SIG-M5 treated with dmso at 0.1 percent for 504 hours (cell line): ENCODE data around the gene GASK1B.

Source experiments
- DNase-seq: peaks from one replicate; lab custom pipeline; 2025; ENCODE audit not compliant: unreplicated experiment; lab: John Stamatoyannopoulos, UW

GASK1B gene

GRCh38 chr4:158172261-158173258 lies at the start of gene GASK1B:
Gene GASK1B (minus strand): TSS chr4:158173025. CDS start chr4:158171375, 1,650 bp downstream.
- DNase-seq = peak; percentile 59

- no peak for DNase-seq
Observed at GRCh38 chr4:158219623-158220022, 46.8 kb upstream of the GASK1B start.

GRCh38 chr4:158217763-158218162 lies 44.9 kb upstream of the GASK1B start:
- DNase-seq = no peak

GRCh38 chr4:158214856-158215255 lies 42.0 kb upstream of the GASK1B start:
- DNase-seq = no peak

- no peak for DNase-seq
Observed at GRCh38 chr4:158213466-158213865, 40.6 kb upstream of the GASK1B start.

- DNase-seq = no peak
Observed at GRCh38 chr4:158211222-158211621, 38.4 kb upstream of the GASK1B start.

GRCh38 chr4:158209825-158210807 lies 37.3 kb upstream of the GASK1B start, which contains the start of gene TMEM144:
Gene TMEM144 (plus strand): TSS chr4:158210486. CDS start chr4:158212668, 2,182 bp downstream.
- DNase-seq = peak; percentile 88

- peak; percentile 82 for DNase-seq
Observed at GRCh38 chr4:158208963-158209640, 36.3 kb upstream of the GASK1B start.

GRCh38 chr4:158203929-158204328 lies 31.1 kb upstream of the GASK1B start:
- no peak for DNase-seq

- DNase-seq = no peak
Observed at GRCh38 chr4:158203436-158203835, 30.6 kb upstream of the GASK1B start.

GRCh38 chr4:158202481-158202880 lies 29.7 kb upstream of the GASK1B start:
- no peak for DNase-seq

GRCh38 chr4:158201876-158202275 lies 29.1 kb upstream of the GASK1B start:
- no peak for DNase-seq

- no peak for DNase-seq
Observed at GRCh38 chr4:158201322-158201721, 28.5 kb upstream of the GASK1B start.

- no peak for DNase-seq
Observed at GRCh38 chr4:158200214-158200613, 27.4 kb upstream of the GASK1B start.

- DNase-seq = no peak
Observed at GRCh38 chr4:158197194-158197776, 24.5 kb upstream of the GASK1B start.

- no peak for DNase-seq
Observed at GRCh38 chr4:158195297-158195696, 22.5 kb upstream of the GASK1B start.

- peak; percentile 44 for DNase-seq
Observed at GRCh38 chr4:158193171-158193749, 20.4 kb upstream of the GASK1B start.

GRCh38 chr4:158192439-158193158 lies 19.8 kb upstream of the GASK1B start:
- DNase-seq = no peak

- DNase-seq = no peak
Observed at GRCh38 chr4:158190718-158191117, 17.9 kb upstream of the GASK1B start.
